Measurements from ENCODE around the gene TMCC1.
"Not testable (repeated sequence)": the region's sequence is repeated elsewhere in the genome, so short reads cannot be mapped to it uniquely, and the experiment has no call there.

The TMCC1 gene

GRCh38 chr3:129644836-129645235 lies 248.7 kb downstream of the TMCC1 start:
- H3K4me3 ChIP-seq (replicated peaks; ENCODE audit: low read depth, low read length): no peak overlapping the region
- TF ChIP-seq CTCF (IDR thresholded peaks at IDR 0.05; ENCODE audit: low read depth, low read length, missing control alignments): no peak
- no peak for DNase-seq (ENCODE audit: extremely low read depth, low read depth)

GRCh38 chr3:129641567-129642260 lies 251.8 kb downstream of the TMCC1 start:
- not testable (repeated sequence) for H3K4me3 ChIP-seq (replicated peaks; ENCODE audit: low read depth, low read length); DNase-seq (ENCODE audit: extremely low read depth, low read depth)

GRCh38 chr3:129640985-129641384 lies 252.5 kb downstream of the TMCC1 start:
- DNase-seq (ENCODE audit: extremely low read depth, low read depth): not testable (repeated sequence)

GRCh38 chr3:129638481-129638880 lies 255.0 kb downstream of the TMCC1 start:
- TF ChIP-seq CTCF (IDR thresholded peaks at IDR 0.05; ENCODE audit: low read depth, low read length, missing control alignments): no peak
- DNase-seq (ENCODE audit: extremely low read depth, low read depth): no peak
- no peak overlapping the region for H3K4me3 ChIP-seq (replicated peaks; ENCODE audit: low read depth, low read length)

More at GRCh38 chr3:129640985-129641384, 252.5 kb downstream of the TMCC1 start:
- not testable (repeated sequence) for H3K4me3 ChIP-seq (replicated peaks; ENCODE audit: low read depth, low read length)

GRCh38 chr3:129636082-129636481 lies 257.4 kb downstream of the TMCC1 start:
- DNase-seq (ENCODE audit: extremely low read depth, low read depth): no peak
- no peak overlapping the region for H3K4me3 ChIP-seq (replicated peaks; ENCODE audit: low read depth, low read length)
- TF ChIP-seq CTCF (IDR thresholded peaks at IDR 0.05; ENCODE audit: low read depth, low read length, missing control alignments): no peak

- no peak for TF ChIP-seq CTCF (IDR thresholded peaks at IDR 0.05; ENCODE audit: low read depth, low read length, missing control alignments)
- no peak overlapping the region for H3K4me3 ChIP-seq (replicated peaks; ENCODE audit: low read depth, low read length)
- no peak for DNase-seq (ENCODE audit: extremely low read depth, low read depth)
Observed at GRCh38 chr3:129635656-129636055, 257.9 kb downstream of the TMCC1 start.

- no peak overlapping the region for H3K4me3 ChIP-seq (replicated peaks; ENCODE audit: low read depth, low read length)
- no peak for DNase-seq (ENCODE audit: extremely low read depth, low read depth)
- TF ChIP-seq CTCF (IDR thresholded peaks at IDR 0.05; ENCODE audit: low read depth, low read length, missing control alignments): no peak
Observed at GRCh38 chr3:129633751-129634481, 259.6 kb downstream of the TMCC1 start.
